NCI-H524 treated with DMSO at 0.1 percent for 48 hours (cell line): ENCODE measurements around the gene ASTN1.
A peak's percentile ranks its signal among the peaks of the same experiment; 100 is the strongest.

Experiments used
- DNase-seq: peaks from one replicate; lab custom pipeline; 2025; lab: John Stamatoyannopoulos, UW

ASTN1 gene

GRCh38 chr1:176837708-176838107 lies 326.8 kb downstream of the ASTN1 start:
- DNase-seq = no peak

GRCh38 chr1:176831150-176831549 lies 333.4 kb downstream of the ASTN1 start:
- DNase-seq = no peak

- no peak for DNase-seq
Measured at GRCh38 chr1:176829261-176829660, 335.3 kb downstream of the ASTN1 start.

GRCh38 chr1:176826265-176826664 lies 338.2 kb downstream of the ASTN1 start:
- peak; percentile 95 for DNase-seq

- peak; percentile 6 for DNase-seq
Measured at GRCh38 chr1:176820391-176821031, 344.0 kb downstream of the ASTN1 start.

- no peak for DNase-seq
Measured at GRCh38 chr1:176816232-176816631, 348.3 kb downstream of the ASTN1 start.

- no peak for DNase-seq
Measured at GRCh38 chr1:176815621-176816020, 348.9 kb downstream of the ASTN1 start.

- DNase-seq = no peak
Measured at GRCh38 chr1:176811511-176812288, 352.8 kb downstream of the ASTN1 start.

GRCh38 chr1:176809292-176809691 lies 355.2 kb downstream of the ASTN1 start:
- DNase-seq = no peak
